ENCODE data around the gene DMD.

GRCh38 chrX:32185160-32185559, 1026.2 kb downstream of the DMD start:
- TF ChIP-seq CTCF (IDR thresholded peaks at IDR 0.05; ENCODE audit: low read length), result no peak
- no peak for TF ChIP-seq EZH2 (optimal IDR thresholded peaks at IDR 0.05; ENCODE audit: low read depth, low read length)
- TF ChIP-seq EZH2phosphoT487 (IDR thresholded peaks at IDR 0.05; ENCODE audit: low read length), result no peak

All from MM.1S (cell line).